Measurements from ENCODE around the gene BAG2.

- peak; percentile 20 to 62 (median 54) for TF ChIP-seq CTCF (IDR thresholded peaks at IDR 0.05)
- no peak for TF ChIP-seq POLR2AphosphoS5 (IDR thresholded peaks at IDR 0.05)
- no peak for TF ChIP-seq POLR2A (IDR thresholded peaks at IDR 0.05)
These were observed 18.0 kb downstream of the BAG2 start for GRCh38 chr6:57190140-57190539.
